ENCODE data around the gene ZNF511. TPM values are rescaled to one million over a fixed set of nuclear protein-coding genes. Genes with fewer than 3 reads are reported as not detected.
A peak's percentile ranks its signal among the peaks of the same experiment; 100 is the strongest.

The ZNF511 gene
- total and polyA plus RNA-seq, 9 of the 15 experiments (the other 6 are each of a cell fraction or from before 2014, with no cell fraction given): 0.61 to 69.3 (median 40.1) TPM

- TF ChIP-seq MLX (CRISPR knock-in tag; conservative IDR thresholded peaks at IDR 0.05) (no peak), U2AF1 (optimal IDR thresholded peaks at IDR 0.05; ENCODE audit: low read depth, low read length) (no peak), E2F5 (CRISPR knock-in tag; IDR thresholded peaks at IDR 0.05) (no peak), RNF219 (CRISPR knock-in tag; IDR thresholded peaks at IDR 0.05) (no peak), MBD1 (CRISPR knock-in tag; IDR thresholded peaks at IDR 0.05) (no peak), MAFF (IDR thresholded peaks at IDR 0.05; ENCODE audit: low read length) (no peak), HDAC1 (IDR thresholded peaks at IDR 0.05) (no peak), LEF1 (IDR thresholded peaks at IDR 0.05) (no peak), MXI1 (IDR thresholded peaks at IDR 0.05; ENCODE audit: low read depth, low read length) (no peak), NCOA1 (IDR thresholded peaks at IDR 0.05; ENCODE audit: low read depth) (no peak), MCM3 (IDR thresholded peaks at IDR 0.05) (no peak), ZNF699 (CRISPR knock-in tag; IDR thresholded peaks at IDR 0.05; ENCODE audit: insufficient replicate concordance) (no peak), PRDM10 (IDR thresholded peaks at IDR 0.05; ENCODE audit: partially characterized antibody) (peak; percentile 85), ZBTB1 (CRISPR knock-in tag; IDR thresholded peaks at IDR 0.05; ENCODE audit: borderline replicate concordance, low read depth) (no peak)
- TF ChIP-seq, protein P1, sequence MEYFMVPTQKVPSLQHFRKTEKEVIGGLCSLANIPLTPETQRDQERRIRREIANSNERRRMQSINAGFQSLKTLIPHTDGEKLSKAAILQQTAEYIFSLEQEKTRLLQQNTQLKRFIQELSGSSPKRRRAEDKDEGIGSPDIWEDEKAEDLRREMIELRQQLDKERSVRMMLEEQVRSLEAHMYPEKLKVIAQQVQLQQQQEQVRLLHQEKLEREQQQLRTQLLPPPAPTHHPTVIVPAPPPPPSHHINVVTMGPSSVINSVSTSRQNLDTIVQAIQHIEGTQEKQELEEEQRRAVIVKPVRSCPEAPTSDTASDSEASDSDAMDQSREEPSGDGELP (CRISPR knock-in tag; IDR thresholded peaks at IDR 0.05; ENCODE audit: borderline replicate concordance): peak; percentile 80
- TF ChIP-seq, protein P2, sequence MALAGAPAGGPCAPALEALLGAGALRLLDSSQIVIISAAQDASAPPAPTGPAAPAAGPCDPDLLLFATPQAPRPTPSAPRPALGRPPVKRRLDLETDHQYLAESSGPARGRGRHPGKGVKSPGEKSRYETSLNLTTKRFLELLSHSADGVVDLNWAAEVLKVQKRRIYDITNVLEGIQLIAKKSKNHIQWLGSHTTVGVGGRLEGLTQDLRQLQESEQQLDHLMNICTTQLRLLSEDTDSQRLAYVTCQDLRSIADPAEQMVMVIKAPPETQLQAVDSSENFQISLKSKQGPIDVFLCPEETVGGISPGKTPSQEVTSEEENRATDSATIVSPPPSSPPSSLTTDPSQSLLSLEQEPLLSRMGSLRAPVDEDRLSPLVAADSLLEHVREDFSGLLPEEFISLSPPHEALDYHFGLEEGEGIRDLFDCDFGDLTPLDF (CRISPR knock-in tag; IDR thresholded peaks at IDR 0.05): no peak
Observed at GRCh38 chr10:133318494-133319127, 9.9 kb downstream of the ZNF511 start (continued).

Measured in K562 (cell line).